Gastroesophageal sphincter (tissue), 4 donors: ENCODE data around the gene E2F7. TPM values are rescaled to one million over a fixed set of nuclear protein-coding genes. Genes with fewer than 3 reads are reported as not detected.

Experiments
- ATAC-seq: fragments of 150-250 bp; one replicate; pipeline ENCODE4 v1.9.1; 2016; ENCODE audit warnings: mild to moderate bottlenecking, moderate library complexity
- H3K27ac ChIP-seq, 4 donors: fragments of 200-600 bp; sonication (generic) in 3 of 4; 1 replicate in 3 of 4; 2 replicates in 1 of 4; pipeline ENCODE4 v1.5.1; 2016 to 2019
- H3K27me3 ChIP-seq: fragments of 200-600 bp; sonication (generic); one replicate; pipeline ENCODE4 v1.5.1; 2019
- H3K36me3 ChIP-seq, 2 donors: fragments of 200-600 bp; sonication (generic); one replicate each; pipeline ENCODE4 v1.5.1; 2019; ENCODE audit warnings: control low read depth in 1 of 2
- H3K4me1 ChIP-seq, 3 donors: fragments of 200-600 bp; sonication (generic); 1 replicate in 2 of 3; 2 replicates in 1 of 3; pipeline ENCODE4 v1.5.1; 2016 to 2019; ENCODE audit warnings: control low read depth in 2 of 3
- H3K4me3 ChIP-seq, 2 donors: fragments of 200-600 bp; sonication (generic); one replicate each; pipeline ENCODE4 v1.5.1; 2019; ENCODE audit warnings: mild to moderate bottlenecking in 1 of 2, moderate library complexity in 1 of 2
- H3K9me3 ChIP-seq, 3 donors: fragments of 200-600 bp; sonication (generic); one replicate each; pipeline ENCODE4 v1.5.1; 2017 to 2019; ENCODE audit warnings: control low read depth in 2 of 3
- CTCF ChIP-seq, 4 experiments: fragments of 200-600 bp in 2 of 4; fragments of 450-650 bp in 2 of 4; sonication (generic) in 1 of 4; IDR thresholded peaks; one replicate each; pipeline ENCODE4 v1.5.1; 2017 to 2019; ENCODE audit warnings: antibody characterized with exemption in 4 of 4, mild to moderate bottlenecking in 2 of 4, moderate library complexity in 2 of 4
- EP300 ChIP-seq: sonication (generic); formaldehyde crosslinking; IDR thresholded peaks from one replicate; pipeline ENCODE4 v1.6.1; 2017; ENCODE audit warnings: antibody characterized with exemption, mild to moderate bottlenecking
- POLR2A ChIP-seq, 2 donors: fragments of 450-650 bp; IDR thresholded peaks; one replicate each; pipeline ENCODE4 v1.6.1; 2017; ENCODE audit warnings: antibody characterized with exemption in 2 of 2, mild to moderate bottlenecking in 2 of 2, moderate library complexity in 1 of 2
- POLR2AphosphoS5 ChIP-seq: sonication (generic); formaldehyde crosslinking; IDR thresholded peaks from one replicate; pipeline ENCODE4 v1.6.1; 2017; ENCODE audit warnings: antibody characterized with exemption
- WGBS, 2 donors: methylation state at CpG; one replicate each; pipeline ENCODE4 v1.1.5; 2018; ENCODE audit warnings: low coverage in 1 of 2; 5-methylcytosine and 5-hydroxymethylcytosine counted together
- total RNA-seq, 4 donors: library from RNA; depleted of rRNA; stranded (reverse); fragments of >200 nt; gene quantifications; one replicate each; pipeline ENCODE4 v1.1.0, GENCODE V29; 2016

Gene E2F7
- under 1 TPM in 1 of 4 donors, not detected in 3; 0.47 TPM for total RNA-seq

DNA sequence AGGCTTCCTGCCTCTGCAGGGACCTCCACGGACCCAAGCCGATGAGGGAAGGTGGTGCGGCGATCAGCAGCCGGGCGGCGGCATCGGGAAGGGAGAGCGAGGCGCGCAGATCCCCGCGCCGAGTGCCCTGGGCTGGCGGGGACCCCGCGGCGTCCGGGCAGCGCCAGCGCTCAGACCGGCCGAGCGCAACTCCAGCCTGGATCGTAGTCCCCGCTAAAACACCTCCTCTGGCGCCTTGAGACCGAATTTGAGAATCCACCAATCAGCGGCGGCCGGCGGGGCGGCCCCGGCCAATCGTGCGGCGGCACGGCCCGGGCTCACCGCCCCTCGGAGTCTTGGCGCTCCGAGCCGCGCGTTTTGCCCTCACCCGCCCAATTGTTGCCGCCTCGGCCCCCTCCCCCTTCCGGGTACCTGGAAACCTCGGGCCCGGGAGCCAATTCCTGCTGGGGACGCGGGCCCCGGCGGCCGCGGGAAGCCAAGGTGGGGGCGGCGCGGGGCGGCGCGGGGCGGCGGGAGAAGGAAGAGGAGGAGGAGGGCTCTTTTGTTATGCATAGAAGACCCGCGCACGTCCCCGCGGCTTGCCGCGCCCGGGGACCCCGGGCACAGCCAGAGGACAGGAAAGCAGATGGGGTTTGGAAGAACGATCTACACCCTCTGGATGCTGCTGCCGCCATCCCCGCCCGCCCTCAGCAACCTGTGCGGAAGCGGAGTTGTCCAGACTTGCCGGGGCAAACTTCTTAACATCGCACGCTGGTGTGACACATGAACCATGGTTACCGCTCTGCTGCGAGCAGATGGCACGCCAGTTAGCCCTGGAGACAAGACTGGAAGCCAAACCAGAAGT lies at the start of gene E2F7:
TSS of gene E2F7 (minus strand) at position 209 of the 844 bp plus-strand sequence. CDS start 934 bp downstream, outside the sequence.
- H3K4me1 ChIP-seq: peaks cover 0 to 27% (median 6%) of the 10 kb centered on the region in 3 donors
- peak; percentile 96 for ATAC-seq
- no peaks in the 10 kb centered on the region for H3K36me3 ChIP-seq
- peak within 1 kb of the TSS; percentile 64 to 78 for H3K4me3 ChIP-seq
- H3K9me3 ChIP-seq: no peaks in the 10 kb centered on the region
- TF ChIP-seq POLR2AphosphoS5 (peak; percentile 4), POLR2A (IDR thresholded peaks at IDR 0.05) (no peak), EP300 (no peak)
- peaks cover 24% of the 10 kb centered on the region for H3K27me3 ChIP-seq
- WGBS, 2 donors: 0% methylated on average over 10 of the region's 87 CpGs; no CpG with 5 or more reads in 1 of the 2 donors
- peak within 1 kb of the TSS in 3 of 4 donors; percentile 44 to 62 (median 58) for H3K27ac ChIP-seq

DNA sequence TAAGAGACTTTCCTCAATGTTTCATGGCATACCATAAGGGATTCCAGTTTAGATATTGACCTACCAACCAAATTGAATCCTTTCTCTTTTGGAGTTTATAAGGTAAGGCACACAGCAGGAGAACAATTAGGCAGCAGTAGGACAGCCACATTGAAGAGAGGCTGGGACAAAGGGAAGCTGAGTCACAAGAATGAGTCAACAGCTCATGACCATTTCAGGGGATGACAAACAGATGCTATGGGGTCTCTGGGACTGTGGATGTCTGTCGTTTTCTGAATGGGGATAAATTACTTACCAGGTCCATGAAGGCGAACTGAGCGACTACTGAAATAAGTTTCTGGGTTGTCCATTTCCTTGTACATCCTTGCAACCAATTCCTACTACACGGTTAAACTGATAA lies 48.6 kb upstream of the E2F7 start:
- ATAC-seq: no peak
- WGBS, 2 donors: 78 to 90% methylated on average over 4 of the region's 4 CpGs
- no peaks in the 10 kb centered on the region for H3K4me1 ChIP-seq
- H3K27ac ChIP-seq: no peak overlapping the region
- H3K4me3 ChIP-seq: no peak overlapping the region
- no peaks in the 10 kb centered on the region for H3K36me3 ChIP-seq
- H3K27me3 ChIP-seq: no peaks in the 10 kb centered on the region
- TF ChIP-seq POLR2A (IDR thresholded peaks at IDR 0.05) (no peak), CTCF (IDR thresholded peaks at IDR 0.05) (no peak), EP300 (no peak)
- no peaks in the 10 kb centered on the region for H3K9me3 ChIP-seq

- Histone ChIP-seq H3K4me1 (no peaks in the 10 kb centered on the region), H3K9me3 (no peaks in the 10 kb centered on the region), H3K27me3 (no peaks in the 10 kb centered on the region), H3K36me3 (no peaks in the 10 kb centered on the region), H3K27ac (no peak overlapping the region), H3K4me3 (no peak overlapping the region)
- TF ChIP-seq POLR2AphosphoS5 (no peak), EP300 (no peak)
- WGBS, 2 donors: 29 to 57% methylated on average over 1 of the region's 1 CpG
- ATAC-seq: no peak
Observed at GRCh38 chr12:77108707-77109106, 43.3 kb upstream of the E2F7 start.

GRCh38 chr12:77107121-77107520 lies 41.8 kb upstream of the E2F7 start:
- TF ChIP-seq POLR2A (IDR thresholded peaks at IDR 0.05) (no peak), POLR2AphosphoS5 (no peak), CTCF (IDR thresholded peaks at IDR 0.05) (no peak), EP300 (no peak)
- no peak overlapping the region for H3K27ac ChIP-seq
- ATAC-seq: no peak
- 74 to 77% methylated on average over 2 of the region's 2 CpGs for WGBS, 2 donors
- no peaks in the 10 kb centered on the region for H3K4me1 ChIP-seq
- H3K4me3 ChIP-seq: no peak overlapping the region
- H3K36me3 ChIP-seq: no peaks in the 10 kb centered on the region
- no peaks in the 10 kb centered on the region for H3K27me3 ChIP-seq
- no peaks in the 10 kb centered on the region for H3K9me3 ChIP-seq

- no peaks in the 10 kb centered on the region for H3K4me1 ChIP-seq
Observed at GRCh38 chr12:77104792-77105191, 39.4 kb upstream of the E2F7 start.

More at GRCh38 chr12:77104792-77105191, 39.4 kb upstream of the E2F7 start:
- Histone ChIP-seq H3K36me3 (no peaks in the 10 kb centered on the region), H3K27ac (no peak overlapping the region), H3K4me3 (no peak overlapping the region), H3K27me3 (no peaks in the 10 kb centered on the region), H3K9me3 (no peaks in the 10 kb centered on the region)
- TF ChIP-seq POLR2AphosphoS5: no peak
- no peak for TF ChIP-seq CTCF (IDR thresholded peaks at IDR 0.05)
- TF ChIP-seq EP300: no peak
- TF ChIP-seq POLR2A (IDR thresholded peaks at IDR 0.05): no peak
- WGBS, 2 donors: 69 to 74% methylated on average over 3 of the region's 3 CpGs
- no peak for ATAC-seq
